Activated naive CD8-positive, alpha-beta T cell treated with anti-CD3 and anti-CD28 coated beads, Interleukin-2, amount 50 U/mL, for 24 hours (primary cell): ENCODE measurements around the gene VSIG10L2.

Experiments used
- ATAC-seq: fragments of 150-1000 bp; cut with Tn5 transposase; one replicate; pipeline ENCODE4 v1.10.0; 2021
- DNase-seq: peaks from one replicate; pipeline ENCODE4 v3.0.0; 2021
- H3K27ac Mint-ChIP-seq: one replicate; pipeline ENCODE4 v1.8.0; 2021; ENCODE audit warnings: mild to moderate bottlenecking, mixed read lengths
- H3K27me3 Mint-ChIP-seq: one replicate; pipeline ENCODE4 v1.8.0; 2021; ENCODE audit warnings: mixed read lengths
- H3K36me3 Mint-ChIP-seq: one replicate; pipeline ENCODE4 v1.8.0; 2021; ENCODE audit warnings: low read depth, mixed read lengths
- H3K4me1 Mint-ChIP-seq: one replicate; pipeline ENCODE4 v1.8.0; 2021; ENCODE audit warnings: mixed read lengths
- H3K4me3 Mint-ChIP-seq: one replicate; pipeline ENCODE4 v1.8.0; 2021; ENCODE audit warnings: mild to moderate bottlenecking, moderate library complexity, mixed read lengths
- H3K9me3 Mint-ChIP-seq: one replicate; pipeline ENCODE4 v1.8.0; 2021; ENCODE audit warnings: mixed read lengths

Gene VSIG10L2

DNA sequence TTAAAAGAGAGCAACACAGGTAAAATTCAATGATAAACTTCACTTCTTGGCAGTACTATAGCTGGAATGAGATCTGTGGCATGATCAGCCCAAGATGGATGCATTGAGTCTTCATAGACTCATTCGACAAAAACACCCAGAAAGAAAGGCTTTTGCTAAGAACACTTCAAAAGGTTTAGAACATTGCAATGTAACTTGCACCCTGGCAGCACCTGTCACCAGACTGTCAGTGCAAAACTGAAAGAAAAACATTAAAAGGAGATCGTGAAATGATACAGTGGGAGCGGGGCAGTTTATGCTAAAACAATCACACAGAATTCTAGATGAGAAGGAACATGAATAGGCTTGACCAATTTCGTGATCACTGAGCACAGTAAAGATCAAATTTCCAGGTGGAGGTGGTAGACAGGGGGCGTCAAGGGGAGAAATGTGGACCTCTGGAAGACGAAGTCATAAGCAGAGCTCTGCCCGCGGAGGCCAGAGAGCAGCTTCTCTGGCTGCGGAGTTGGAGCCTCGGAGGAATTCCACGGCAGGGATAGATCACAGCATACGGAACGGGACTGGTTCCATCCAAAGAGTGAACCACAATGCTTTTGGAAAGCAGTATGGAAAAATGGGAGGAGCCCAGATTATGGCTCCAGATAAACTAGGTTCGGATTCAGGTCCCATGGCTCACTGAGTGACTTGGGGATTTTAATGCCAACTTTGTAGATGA lies 11.9 kb downstream of the VSIG10L2 start:
- peaks cover 5% of the 10 kb centered on the region for H3K9me3 Mint-ChIP-seq
- H3K27ac Mint-ChIP-seq: no peak overlapping the region
- no peak overlapping the region for H3K4me3 Mint-ChIP-seq
- ATAC-seq (no peak), DNase-seq (no peak)
- H3K36me3 Mint-ChIP-seq: no peaks in the 10 kb centered on the region
- no peaks in the 10 kb centered on the region for H3K27me3 Mint-ChIP-seq
- no peaks in the 10 kb centered on the region for H3K4me1 Mint-ChIP-seq

DNA sequence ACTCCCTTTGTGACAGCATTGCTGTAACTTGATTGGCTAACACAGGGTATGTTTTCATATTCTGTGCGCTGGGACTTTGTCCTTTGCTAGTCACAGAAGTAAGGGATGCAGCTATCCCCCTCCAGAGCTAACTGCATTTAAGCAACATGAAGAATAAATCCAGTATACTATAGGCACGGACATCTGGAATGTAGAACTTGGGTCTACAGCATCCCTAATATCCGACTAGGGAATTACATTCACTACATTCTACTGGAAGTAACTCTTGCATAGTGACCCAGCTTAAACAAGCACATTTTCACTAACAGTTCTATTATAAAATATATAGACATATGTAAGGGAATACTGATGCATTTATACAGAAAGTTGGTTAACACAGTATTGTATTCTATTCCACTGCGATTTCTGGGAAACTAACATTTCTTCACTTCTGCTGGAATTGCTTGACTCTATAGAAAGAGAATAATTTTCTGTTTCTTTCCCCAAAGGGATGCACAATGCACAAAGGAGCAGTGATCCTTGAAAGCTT lies 13.1 kb downstream of the VSIG10L2 start:
- no peaks in the 10 kb centered on the region for H3K27me3 Mint-ChIP-seq
- no peaks in the 10 kb centered on the region for H3K4me1 Mint-ChIP-seq
- ATAC-seq (no peak), DNase-seq (no peak)
- H3K9me3 Mint-ChIP-seq: peaks cover 10% of the 10 kb centered on the region
- H3K36me3 Mint-ChIP-seq: no peaks in the 10 kb centered on the region
- H3K27ac Mint-ChIP-seq: no peak overlapping the region
- H3K4me3 Mint-ChIP-seq: no peak overlapping the region

- Mint-ChIP-seq H3K9me3 (peaks cover 10% of the 10 kb centered on the region), H3K4me3 (no peak overlapping the region), H3K27me3 (peaks cover under 1% of the 10 kb centered on the region), H3K27ac (no peak overlapping the region), H3K36me3 (no peaks in the 10 kb centered on the region), H3K4me1 (no peaks in the 10 kb centered on the region)
- DNase-seq (no peak), ATAC-seq (no peak)
These were observed 13.7 kb downstream of the VSIG10L2 start for GRCh38 chr11:125959511-125959910.

GRCh38 chr11:125959931-125960330 lies 14.1 kb downstream of the VSIG10L2 start:
- Mint-ChIP-seq H3K36me3 (no peaks in the 10 kb centered on the region), H3K27ac (no peak overlapping the region), H3K27me3 (peaks cover 2% of the 10 kb centered on the region), H3K4me1 (no peaks in the 10 kb centered on the region), H3K4me3 (no peak overlapping the region), H3K9me3 (peaks cover 10% of the 10 kb centered on the region)
- no peak for DNase-seq
- no peak for ATAC-seq

DNA sequence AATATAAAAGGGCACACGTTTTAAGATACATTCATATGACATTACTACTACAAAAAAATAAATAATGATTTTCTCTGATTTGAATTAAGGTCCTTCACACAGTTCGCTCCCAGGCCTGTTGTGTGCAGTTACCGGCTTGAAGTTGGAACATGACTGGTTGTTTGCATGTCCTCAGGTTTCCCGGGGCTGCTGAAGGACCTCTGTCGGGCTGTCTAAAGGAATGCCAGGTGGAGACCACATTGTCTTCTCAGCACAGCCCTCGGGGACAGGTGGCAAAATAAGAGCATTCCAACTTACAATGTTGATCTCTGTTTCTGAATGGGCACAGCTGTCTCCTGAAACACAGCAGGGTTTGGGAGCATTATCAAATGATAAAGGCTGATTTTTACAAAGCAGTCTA lies 14.9 kb downstream of the VSIG10L2 start:
- H3K36me3 Mint-ChIP-seq: no peaks in the 10 kb centered on the region
- H3K4me3 Mint-ChIP-seq: no peak overlapping the region
- peaks cover 10% of the 10 kb centered on the region for H3K9me3 Mint-ChIP-seq
- no peaks in the 10 kb centered on the region for H3K4me1 Mint-ChIP-seq
- H3K27ac Mint-ChIP-seq: no peak overlapping the region
- ATAC-seq: no peak
- peaks cover 2% of the 10 kb centered on the region for H3K27me3 Mint-ChIP-seq
- no peak for DNase-seq

DNA sequence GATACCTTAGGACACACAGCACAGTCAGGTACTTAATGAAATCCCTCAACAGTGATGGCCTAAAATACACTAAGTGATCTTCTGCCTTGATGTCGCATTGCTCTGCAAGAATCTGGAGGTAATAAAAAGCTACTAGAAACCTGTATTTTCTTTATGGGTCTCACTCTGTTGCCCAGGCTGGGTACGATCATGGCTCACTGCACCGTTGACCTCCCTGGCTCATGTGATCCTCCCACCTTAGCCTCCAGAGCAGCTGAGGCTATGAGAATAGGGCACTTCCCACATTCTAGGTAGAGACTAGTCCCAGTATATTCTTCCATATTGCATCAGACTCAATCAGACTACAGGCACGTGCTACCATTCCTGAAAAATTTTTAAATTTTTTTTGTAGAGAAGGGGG lies 21.7 kb downstream of the VSIG10L2 start:
- Mint-ChIP-seq H3K9me3 (peaks cover 8% of the 10 kb centered on the region), H3K4me3 (no peak overlapping the region), H3K27ac (no peak overlapping the region), H3K4me1 (no peaks in the 10 kb centered on the region), H3K36me3 (no peaks in the 10 kb centered on the region), H3K27me3 (peaks cover 2% of the 10 kb centered on the region)
- DNase-seq: no peak
- ATAC-seq: no peak

- no peaks in the 10 kb centered on the region for H3K9me3 Mint-ChIP-seq
- no peak for DNase-seq
These were observed 22.5 kb downstream of the VSIG10L2 start for GRCh38 chr11:125968354-125968753.

DNA sequence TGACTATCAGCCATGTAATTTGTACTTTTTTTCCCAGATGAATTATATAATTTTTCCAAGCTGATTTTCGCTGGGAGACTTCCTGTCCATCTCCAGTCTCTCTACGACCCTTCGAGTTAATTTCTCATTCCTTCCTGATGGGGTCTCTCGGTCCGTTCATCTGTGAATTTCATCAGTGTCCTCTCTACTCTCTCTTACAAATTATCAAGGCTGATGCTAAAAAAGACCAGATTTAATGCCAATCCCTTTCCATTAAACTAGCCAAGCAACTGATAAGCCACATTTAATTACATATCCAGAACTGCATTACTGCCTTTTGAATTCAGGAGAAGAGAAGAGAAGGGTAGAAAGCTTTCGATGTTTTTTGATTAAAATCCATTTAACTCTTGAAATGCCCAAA lies 25.8 kb downstream of the VSIG10L2 start:
- Mint-ChIP-seq H3K27ac (no peak overlapping the region), H3K4me3 (no peak overlapping the region), H3K4me1 (no peaks in the 10 kb centered on the region), H3K36me3 (no peaks in the 10 kb centered on the region), H3K27me3 (no peaks in the 10 kb centered on the region), H3K9me3 (no peaks in the 10 kb centered on the region)
- ATAC-seq (no peak), DNase-seq (no peak)

More at GRCh38 chr11:125968354-125968753, 22.5 kb downstream of the VSIG10L2 start:
- H3K27me3 Mint-ChIP-seq: peaks cover 2% of the 10 kb centered on the region
- no peak overlapping the region for H3K4me3 Mint-ChIP-seq
- H3K27ac Mint-ChIP-seq: no peak overlapping the region
- no peaks in the 10 kb centered on the region for H3K4me1 Mint-ChIP-seq
- no peak for ATAC-seq
- no peaks in the 10 kb centered on the region for H3K36me3 Mint-ChIP-seq

GRCh38 chr11:125974284-125974683 lies 28.4 kb downstream of the VSIG10L2 start:
- no peak overlapping the region for H3K4me3 Mint-ChIP-seq
- no peaks in the 10 kb centered on the region for H3K27me3 Mint-ChIP-seq

DNA sequence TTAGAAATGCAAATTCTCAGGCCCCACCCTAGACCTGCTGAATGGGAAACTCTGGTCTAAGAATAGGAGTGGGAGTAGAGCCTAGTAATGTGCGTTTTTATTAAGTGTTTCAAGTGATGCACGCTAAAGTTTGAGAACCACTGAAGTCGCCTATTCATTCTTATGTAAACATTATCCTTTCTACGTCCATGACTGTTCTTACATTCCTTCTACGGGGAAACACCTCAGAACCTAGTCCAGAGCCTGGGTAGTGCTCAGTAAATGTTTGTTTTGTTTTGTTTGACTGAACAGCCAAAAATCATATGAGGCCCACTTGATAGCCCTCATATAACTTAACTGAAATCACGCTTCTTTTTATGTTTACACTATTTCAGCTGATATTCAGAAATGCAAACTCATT lies 29.8 kb downstream of the VSIG10L2 start:
- no peak for DNase-seq

More at GRCh38 chr11:125974284-125974683, 28.4 kb downstream of the VSIG10L2 start:
- no peak overlapping the region for H3K27ac Mint-ChIP-seq
- no peaks in the 10 kb centered on the region for H3K9me3 Mint-ChIP-seq
- no peak for DNase-seq
- H3K4me1 Mint-ChIP-seq: no peaks in the 10 kb centered on the region
- H3K36me3 Mint-ChIP-seq: no peaks in the 10 kb centered on the region
- ATAC-seq: no peak

GRCh38 chr11:125976156-125976555 lies 30.3 kb downstream of the VSIG10L2 start:
- H3K36me3 Mint-ChIP-seq: no peaks in the 10 kb centered on the region
- no peaks in the 10 kb centered on the region for H3K27me3 Mint-ChIP-seq
- H3K27ac Mint-ChIP-seq: no peak overlapping the region
- H3K4me1 Mint-ChIP-seq: no peaks in the 10 kb centered on the region
- DNase-seq: no peak
- no peak overlapping the region for H3K4me3 Mint-ChIP-seq
- no peaks in the 10 kb centered on the region for H3K9me3 Mint-ChIP-seq
- ATAC-seq: no peak

More for the DNA sequence above, 29.8 kb downstream of the VSIG10L2 start:
- no peaks in the 10 kb centered on the region for H3K36me3 Mint-ChIP-seq
- H3K27ac Mint-ChIP-seq: no peak overlapping the region
- H3K4me3 Mint-ChIP-seq: no peak overlapping the region
- ATAC-seq: no peak
- no peaks in the 10 kb centered on the region for H3K4me1 Mint-ChIP-seq
- H3K27me3 Mint-ChIP-seq: no peaks in the 10 kb centered on the region
- H3K9me3 Mint-ChIP-seq: no peaks in the 10 kb centered on the region

- H3K4me1 Mint-ChIP-seq: no peaks in the 10 kb centered on the region
- no peak overlapping the region for H3K4me3 Mint-ChIP-seq
- H3K9me3 Mint-ChIP-seq: no peaks in the 10 kb centered on the region
- no peak for DNase-seq
- ATAC-seq: no peak
- no peaks in the 10 kb centered on the region for H3K27me3 Mint-ChIP-seq
- H3K36me3 Mint-ChIP-seq: no peaks in the 10 kb centered on the region
- H3K27ac Mint-ChIP-seq: no peak overlapping the region
These were observed 31.5 kb downstream of the VSIG10L2 start for GRCh38 chr11:125977333-125977732.

DNA sequence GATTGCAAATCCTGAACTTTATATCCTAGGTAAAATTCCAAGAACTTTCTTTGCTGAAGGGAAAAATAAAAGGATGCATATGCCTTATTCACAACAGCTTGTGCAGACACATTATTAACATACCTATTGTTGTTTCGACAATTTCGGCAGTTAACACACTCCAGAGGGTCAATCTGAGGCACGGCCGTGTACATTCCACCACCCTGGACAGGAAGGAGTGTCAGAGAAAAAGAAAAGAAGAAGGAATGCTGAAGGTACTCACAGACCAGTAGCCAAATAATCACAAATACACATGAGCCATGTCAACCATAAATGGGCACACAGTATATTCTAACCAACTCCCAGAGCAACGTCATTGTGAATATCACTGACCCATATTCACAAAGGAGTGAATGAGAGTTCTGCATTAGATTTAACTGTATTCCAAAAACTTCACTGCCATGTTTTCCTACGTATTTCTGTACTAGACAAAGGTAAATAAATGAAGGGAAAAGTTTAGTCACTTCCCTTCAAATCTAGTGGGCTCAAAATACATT lies 32.4 kb downstream of the VSIG10L2 start:
- DNase-seq (no peak), ATAC-seq (no peak)
- Mint-ChIP-seq H3K4me1 (no peaks in the 10 kb centered on the region), H3K9me3 (no peaks in the 10 kb centered on the region), H3K4me3 (no peak overlapping the region), H3K36me3 (no peaks in the 10 kb centered on the region), H3K27me3 (no peaks in the 10 kb centered on the region), H3K27ac (no peak overlapping the region)

DNA sequence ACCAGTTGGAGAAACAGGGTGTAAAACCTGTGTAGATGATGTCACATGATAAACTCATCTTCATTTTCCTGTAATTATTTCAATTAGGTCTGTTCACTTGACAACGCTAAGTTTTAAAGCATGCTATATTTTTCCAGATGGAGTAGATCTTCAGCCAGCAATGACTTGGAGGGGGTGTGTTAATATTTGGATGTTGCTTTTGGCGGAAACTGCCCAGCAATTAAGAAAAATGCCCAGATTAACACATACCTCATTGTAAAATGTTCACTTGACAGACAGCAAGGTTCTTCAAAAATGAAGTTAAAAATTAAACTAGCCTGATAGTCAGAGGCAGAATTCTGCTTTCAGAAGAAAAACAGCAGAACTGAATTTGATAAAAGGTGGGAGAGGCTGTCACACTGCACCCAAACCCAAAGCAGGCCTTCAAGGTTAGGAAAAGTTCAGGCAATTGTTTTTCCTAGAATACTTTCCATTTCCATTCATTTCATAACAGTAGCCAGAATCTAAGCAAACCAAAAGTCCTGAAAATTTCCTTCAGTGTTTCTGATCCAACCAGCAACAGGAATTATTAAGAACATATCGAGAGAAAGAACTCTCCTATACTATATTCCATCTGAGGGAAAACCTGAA lies 33.0 kb downstream of the VSIG10L2 start:
- Mint-ChIP-seq H3K27me3 (no peaks in the 10 kb centered on the region), H3K9me3 (no peaks in the 10 kb centered on the region), H3K4me1 (no peaks in the 10 kb centered on the region), H3K27ac (no peak overlapping the region), H3K36me3 (no peaks in the 10 kb centered on the region), H3K4me3 (no peak overlapping the region)
- DNase-seq (no peak), ATAC-seq (no peak)

GRCh38 chr11:125979511-125979910 lies 33.7 kb downstream of the VSIG10L2 start:
- no peak overlapping the region for H3K4me3 Mint-ChIP-seq
- H3K27ac Mint-ChIP-seq: no peak overlapping the region
- DNase-seq (no peak), ATAC-seq (no peak)
- no peaks in the 10 kb centered on the region for H3K36me3 Mint-ChIP-seq
- H3K9me3 Mint-ChIP-seq: no peaks in the 10 kb centered on the region
- no peaks in the 10 kb centered on the region for H3K27me3 Mint-ChIP-seq
- H3K4me1 Mint-ChIP-seq: no peaks in the 10 kb centered on the region
